Stomach (tissue), 9 donors: ENCODE measurements around the gene TRMT6. TPM values are rescaled to one million over a fixed set of nuclear protein-coding genes. Genes with fewer than 3 reads are reported as not detected.

ENCODE experiments used
- DNase-seq, 2 donors: peaks; one replicate each; pipeline versions ENCODE4 v3.0.0 to v3.0.0-alpha.2; 2013 to 2019
- H3K27ac ChIP-seq, 5 donors: fragments of 200-600 bp in 4 of 5; sonication (generic) in 4 of 5; one replicate each; pipeline ENCODE4 v1.5.1; 2013 to 2019; ENCODE audit warnings: mild to moderate bottlenecking in 1 of 5, moderate library complexity in 1 of 5
- H3K27me3 ChIP-seq, 3 donors: fragments of 200-600 bp; sonication (generic); one replicate each; pipeline ENCODE4 v1.5.1; 2017 to 2019; ENCODE audit warnings: mixed run types in 1 of 3
- H3K36me3 ChIP-seq, 4 donors: fragments of 200-600 bp; sonication (generic); 1 replicate in 3 of 4; 2 replicates in 1 of 4; pipeline ENCODE4 v1.5.1; 2016 to 2019
- H3K4me1 ChIP-seq, 4 donors: fragments of 200-600 bp; sonication (generic); one replicate each; pipeline ENCODE4 v1.5.1; 2016 to 2019
- H3K4me3 ChIP-seq, 4 donors: fragments of 200-600 bp; sonication (generic) in 3 of 4; one replicate each; pipeline ENCODE4 v1.5.1; 2016 to 2019; ENCODE audit warnings: mild to moderate bottlenecking in 1 of 4
- H3K9me3 ChIP-seq, 4 donors: fragments of 200-600 bp; sonication (generic); one replicate each; pipeline ENCODE4 v1.5.1; 2016 to 2019
- EP300 ChIP-seq: sonication (generic); formaldehyde crosslinking; IDR thresholded peaks from one replicate; pipeline ENCODE4 v1.6.1; 2017; ENCODE audit warnings: antibody characterized with exemption
- POLR2A ChIP-seq, 4 donors: fragments of 450-650 bp; IDR thresholded peaks; one replicate each; pipeline ENCODE4 v1.6.1; 2016; ENCODE audit warnings: antibody characterized with exemption in 4 of 4, control low read depth in 2 of 4, mild to moderate bottlenecking in 1 of 4, moderate library complexity in 1 of 4
- POLR2AphosphoS5 ChIP-seq, 3 donors: sonication (generic); formaldehyde crosslinking; IDR thresholded peaks; one replicate each; pipeline ENCODE4 v1.6.1; 2016; ENCODE audit warnings: antibody characterized with exemption in 3 of 3
- WGBS, 5 donors: extraction: QIAGEN DNeasy Blood & Tissue Kit in 3 of 5; methylation state at CpG; one replicate each; pipeline versions ENCODE4 v1.1.5 to v1.1.7; 2013 to 2018; 5-methylcytosine and 5-hydroxymethylcytosine counted together
- intact Hi-C: fragments of 100-400 bp; cut with DNase I; formaldehyde crosslinking; loops from one replicate; pipeline ENCODE4 v1.15.1; 2023; ENCODE audit warnings: low total_unique reads
- polyA plus RNA-seq, 3 donors: library from polyadenylated mRNA; stranded (reverse); fragments of 200-250 nt; gene quantifications; one replicate each; pipeline ENCODE4 v1.2.3, GENCODE V29; 2013
- total RNA-seq, 5 donors: library from RNA; depleted of rRNA; stranded (reverse); fragments of >200 nt; gene quantifications; one replicate each; pipeline versions ENCODE4 v1.1.0 to v1.2.3, GENCODE V29; 2014 to 2016
- TF ChIP-seq, protein P1 (sequence below), 7 experiments: fragments of 450-650 bp in 4 of 7; fragments of 200-600 bp in 3 of 7; sonication (generic) in 3 of 7; IDR thresholded peaks; one replicate each; pipeline ENCODE4 v1.5.1; 2016 to 2019; ENCODE audit warnings: antibody characterized with exemption in 7 of 7, control low read depth in 2 of 7, mild to moderate bottlenecking in 1 of 7
- donor health status: healthy with polysubstance abuse.
- donor health status: Bipolar disorder and iron deficiency.
- donor health status: healthy.

The TRMT6 gene
- total and polyA plus RNA-seq, 8 donors: 2.9 to 10.9 (median 8.0) TPM

GRCh38 chr20:5991623-5992441 is 41.5 kb upstream of the TRMT6 start:
- no peak for TF ChIP-seq POLR2AphosphoS5 (IDR thresholded peaks at IDR 0.05)
- no peak for TF ChIP-seq EP300
- 59 to 74% (median 67%) methylated on average over 2 of the region's 2 CpGs for WGBS, 5 donors
- no peak overlapping the region for H3K27ac ChIP-seq
- H3K9me3 ChIP-seq: no peaks in the 10 kb centered on the region
- H3K4me1 ChIP-seq: peaks cover 0 to 9% (median 0%) of the 10 kb centered on the region in 4 donors
- intact Hi-C loops: no loop called here
- no peak overlapping the region for H3K4me3 ChIP-seq
- no peak for DNase-seq
- no peaks in the 10 kb centered on the region for H3K27me3 ChIP-seq
- peaks cover 12 to 53% (median 48%) of the 10 kb centered on the region in 4 donors for H3K36me3 ChIP-seq

GRCh38 chr20:5990946-5991345 is 40.6 kb upstream of the TRMT6 start:
- no peak overlapping the region for H3K4me3 ChIP-seq
- 66 to 79% (median 72%) methylated on average over 3 of the region's 3 CpGs for WGBS, 5 donors
- H3K9me3 ChIP-seq: no peaks in the 10 kb centered on the region
- H3K27me3 ChIP-seq: no peaks in the 10 kb centered on the region
- H3K4me1 ChIP-seq: peaks cover 0 to 6% (median 0%) of the 10 kb centered on the region in 4 donors
- intact Hi-C loops: no loop called here
- H3K27ac ChIP-seq: no peak overlapping the region
- peaks cover 12 to 58% (median 54%) of the 10 kb centered on the region in 4 donors for H3K36me3 ChIP-seq
- no peak for DNase-seq
- no peak for TF ChIP-seq POLR2A (IDR thresholded peaks at IDR 0.05)
- no peak for TF ChIP-seq POLR2AphosphoS5 (IDR thresholded peaks at IDR 0.05)

- WGBS, 5 donors: 91 to 100% (median 96%) methylated on average over 1 of the region's 1 CpG
- Histone ChIP-seq H3K4me3 (no peak overlapping the region), H3K27ac (no peak overlapping the region), H3K36me3 (peaks cover 12 to 58% (median 51%) of the 10 kb centered on the region in 4 donors), H3K27me3 (no peaks in the 10 kb centered on the region), H3K4me1 (peaks cover 0 to 6% (median 0%) of the 10 kb centered on the region in 4 donors), H3K9me3 (no peaks in the 10 kb centered on the region)
- DNase-seq: no peak
- intact Hi-C loops: no loop called here
- TF ChIP-seq EP300: no peak
- TF ChIP-seq, protein P1, sequence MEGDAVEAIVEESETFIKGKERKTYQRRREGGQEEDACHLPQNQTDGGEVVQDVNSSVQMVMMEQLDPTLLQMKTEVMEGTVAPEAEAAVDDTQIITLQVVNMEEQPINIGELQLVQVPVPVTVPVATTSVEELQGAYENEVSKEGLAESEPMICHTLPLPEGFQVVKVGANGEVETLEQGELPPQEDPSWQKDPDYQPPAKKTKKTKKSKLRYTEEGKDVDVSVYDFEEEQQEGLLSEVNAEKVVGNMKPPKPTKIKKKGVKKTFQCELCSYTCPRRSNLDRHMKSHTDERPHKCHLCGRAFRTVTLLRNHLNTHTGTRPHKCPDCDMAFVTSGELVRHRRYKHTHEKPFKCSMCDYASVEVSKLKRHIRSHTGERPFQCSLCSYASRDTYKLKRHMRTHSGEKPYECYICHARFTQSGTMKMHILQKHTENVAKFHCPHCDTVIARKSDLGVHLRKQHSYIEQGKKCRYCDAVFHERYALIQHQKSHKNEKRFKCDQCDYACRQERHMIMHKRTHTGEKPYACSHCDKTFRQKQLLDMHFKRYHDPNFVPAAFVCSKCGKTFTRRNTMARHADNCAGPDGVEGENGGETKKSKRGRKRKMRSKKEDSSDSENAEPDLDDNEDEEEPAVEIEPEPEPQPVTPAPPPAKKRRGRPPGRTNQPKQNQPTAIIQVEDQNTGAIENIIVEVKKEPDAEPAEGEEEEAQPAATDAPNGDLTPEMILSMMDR (IDR thresholded peaks at IDR 0.05): no peak
- no peak for TF ChIP-seq POLR2A (IDR thresholded peaks at IDR 0.05)
- TF ChIP-seq POLR2AphosphoS5 (IDR thresholded peaks at IDR 0.05): no peak
These were observed 39.2 kb upstream of the TRMT6 start for GRCh38 chr20:5989539-5989938.

DNA sequence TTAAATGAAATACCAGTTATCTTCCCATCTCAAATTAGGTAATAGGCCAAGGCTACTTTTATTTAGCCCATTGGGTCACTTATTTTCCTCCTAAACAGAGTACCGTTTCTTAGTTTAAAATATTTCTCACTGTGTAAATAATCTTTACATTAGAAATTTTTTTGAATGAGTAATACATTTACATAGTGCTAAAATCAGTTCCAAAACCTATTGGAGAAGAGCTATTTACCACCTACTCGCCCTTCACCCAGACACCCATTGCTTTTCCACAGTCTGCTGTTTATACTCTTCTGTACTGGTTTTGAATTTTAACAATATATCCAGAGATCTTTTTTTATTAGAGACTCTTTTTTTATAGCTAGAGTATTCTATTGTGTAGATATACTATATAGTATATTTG is 37.0 kb upstream of the TRMT6 start:
- Histone ChIP-seq H3K27ac (no peak overlapping the region), H3K9me3 (no peaks in the 10 kb centered on the region), H3K4me1 (peaks cover 0 to 6% (median 0%) of the 10 kb centered on the region in 4 donors), H3K27me3 (no peaks in the 10 kb centered on the region), H3K4me3 (no peak overlapping the region), H3K36me3 (peaks cover 12 to 64% (median 63%) of the 10 kb centered on the region in 4 donors)
- WGBS, 5 donors: 89 to 95% (median 93%) methylated on average over 2 of the region's 2 CpGs
- no peak for TF ChIP-seq POLR2A (IDR thresholded peaks at IDR 0.05)
- no peak for TF ChIP-seq EP300
- TF ChIP-seq POLR2AphosphoS5 (IDR thresholded peaks at IDR 0.05): no peak
- TF ChIP-seq, protein P1 (IDR thresholded peaks at IDR 0.05): no peak
- intact Hi-C loops: no loop called here
- no peak for DNase-seq

- WGBS, 5 donors: 75 to 85% (median 77%) methylated on average over 5 of the region's 5 CpGs
- intact Hi-C loops: no loop called here
- no peaks in the 10 kb centered on the region for H3K9me3 ChIP-seq
- no peaks in the 10 kb centered on the region for H3K27me3 ChIP-seq
- DNase-seq: no peak
- no peak overlapping the region for H3K4me3 ChIP-seq
- H3K36me3 ChIP-seq: peaks cover 0 to 72% (median 59%) of the 10 kb centered on the region in 4 donors
- no peak overlapping the region for H3K27ac ChIP-seq
- TF ChIP-seq POLR2AphosphoS5 (IDR thresholded peaks at IDR 0.05): no peak
- TF ChIP-seq EP300: no peak
- TF ChIP-seq, protein P1 (IDR thresholded peaks at IDR 0.05): no peak
- no peak for TF ChIP-seq POLR2A (IDR thresholded peaks at IDR 0.05)
- H3K4me1 ChIP-seq: no peaks in the 10 kb centered on the region
These were observed 30.6 kb upstream of the TRMT6 start for GRCh38 chr20:5980720-5981538.
